Caco-2 (cell line): Measurements from ENCODE around the gene TNFSF18. TPM values are rescaled to one million over a fixed set of nuclear protein-coding genes. Genes with fewer than 3 reads are reported as not detected.

Experiments used
- BruUV-seq: library from RNA; stranded (reverse); fragments of 400-500 nt; replicated peaks from 2 replicates; lab custom pipeline; 2021; lab: Mats Ljungman, UMichigan
- CTCF ChIA-PET: fragments of 300-600 bp; sonication (Branson Sonifier 250); formaldehyde crosslinking; loops from one replicate; lab custom pipeline; 2022; ENCODE audit warnings: antibody characterized with exemption; lab: Charles Lee
- POLR2A ChIA-PET: fragments of 300-600 bp; sonication (Branson Sonifier 250); formaldehyde crosslinking; loops from one replicate; lab custom pipeline; 2022; ENCODE audit warnings: antibody characterized with exemption; lab: Charles Lee
- DNase-seq, 2 experiments: peaks; one replicate each; pipeline versions ENCODE4 v3.0.0 to v3.0.0-alpha.2; 2020 to 2022
- H3K27me3 ChIP-seq: replicated peaks from 2 replicates; pipeline ENCODE4 v1.6.0; 2011; ENCODE audit warnings: low read length; ENCODE audit not compliant: control insufficient read depth, insufficient read depth
- H3K36me3 ChIP-seq: 2 replicates; pipeline ENCODE4 v1.5.1; 2011; ENCODE audit warnings: low read length; ENCODE audit not compliant: control insufficient read depth, insufficient read depth
- H3K4me1 ChIP-seq: fragments of 250-450 bp; sonication (Bioruptor Pico); 2 replicates; pipeline ENCODE4 v1.5.1; 2020; ENCODE audit warnings: mild to moderate bottlenecking
- H3K4me3 ChIP-seq: 2 replicates; pipeline ENCODE4 v1.5.1; 2011; ENCODE audit warnings: low read depth, mild to moderate bottlenecking, control low read depth, low read length
- H3K9me3 ChIP-seq: fragments of 250-450 bp; sonication (Bioruptor Pico); 2 replicates; pipeline ENCODE4 v1.5.1; 2020; ENCODE audit warnings: mild to moderate bottlenecking, moderate library complexity
- H3K27ac Mint-ChIP-seq: one replicate; pipeline ENCODE4 v1.8.0; 2022; ENCODE audit warnings: mixed read lengths; ENCODE audit not compliant: unreplicated experiment
- H3K27me3 Mint-ChIP-seq: one replicate; pipeline ENCODE4 v1.8.0; 2022; ENCODE audit warnings: mixed read lengths; ENCODE audit not compliant: insufficient read depth, unreplicated experiment
- H3K36me3 Mint-ChIP-seq: one replicate; pipeline ENCODE4 v1.8.0; 2022; ENCODE audit warnings: mild to moderate bottlenecking, mixed read lengths; ENCODE audit not compliant: insufficient read depth, unreplicated experiment
- H3K4me1 Mint-ChIP-seq: one replicate; pipeline ENCODE4 v1.8.0; 2022; ENCODE audit warnings: low read depth, mixed read lengths; ENCODE audit not compliant: unreplicated experiment
- H3K4me3 Mint-ChIP-seq: one replicate; pipeline ENCODE4 v1.8.0; 2022; ENCODE audit warnings: mild to moderate bottlenecking, moderate library complexity, mixed read lengths; ENCODE audit not compliant: unreplicated experiment
- H3K9me3 Mint-ChIP-seq: one replicate; pipeline ENCODE4 v1.8.0; 2022; ENCODE audit warnings: mixed read lengths; ENCODE audit not compliant: unreplicated experiment
- intact Hi-C: fragments of 100-400 bp; cut with micrococcal nuclease; formaldehyde crosslinking; loops from one replicate; pipeline ENCODE4 v1.10.0; 2022; ENCODE audit not compliant: unreplicated experiment
- total RNA-seq: library from RNA; stranded (reverse); gene quantifications from 2 replicates; pipeline ENCODE4 v1.2.3, GENCODE V29; 2022
- TF ChIP-seq, protein P1 (sequence below), 2 experiments: fragments of 200-600 bp in 1 of 2; IDR thresholded peaks; 1 replicate in 1 of 2; 2 replicates in 1 of 2; pipeline versions ENCODE4 v1.5.1 to v1.8.0; 2011 to 2022; ENCODE audit warnings: antibody characterized with exemption in 1 of 2, control low read depth in 1 of 2, inconsistent platforms in 1 of 2, low read depth in 1 of 2, low read length in 1 of 2, mild to moderate bottlenecking in 1 of 2, moderate library complexity in 1 of 2; ENCODE audit not compliant: insufficient read depth in 1 of 2, severe bottlenecking in 1 of 2, unreplicated experiment in 1 of 2

TNFSF18 gene
- total RNA-seq, 1 experiment from 2014 or later, result not detected

DNA sequence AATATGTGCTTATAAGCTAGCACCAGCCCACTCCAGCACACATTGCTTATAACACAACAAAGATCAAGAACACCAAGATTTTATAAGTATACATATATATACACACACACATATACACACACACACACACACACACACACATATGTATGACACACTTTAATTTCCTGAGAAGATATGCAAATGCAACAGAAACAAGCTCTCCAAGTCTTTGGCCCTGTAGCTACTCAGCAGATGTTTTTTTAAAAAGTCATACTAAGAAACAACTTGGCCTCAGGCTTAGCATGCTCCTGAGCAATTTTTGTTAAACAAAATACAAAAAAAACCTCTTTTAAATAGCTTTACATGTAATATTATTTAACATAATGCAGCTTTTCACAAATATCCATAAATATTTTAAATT is 11.1 kb downstream of the TNFSF18 start:
- no TSS peak for BruUV-seq
- TF ChIP-seq, protein P1, sequence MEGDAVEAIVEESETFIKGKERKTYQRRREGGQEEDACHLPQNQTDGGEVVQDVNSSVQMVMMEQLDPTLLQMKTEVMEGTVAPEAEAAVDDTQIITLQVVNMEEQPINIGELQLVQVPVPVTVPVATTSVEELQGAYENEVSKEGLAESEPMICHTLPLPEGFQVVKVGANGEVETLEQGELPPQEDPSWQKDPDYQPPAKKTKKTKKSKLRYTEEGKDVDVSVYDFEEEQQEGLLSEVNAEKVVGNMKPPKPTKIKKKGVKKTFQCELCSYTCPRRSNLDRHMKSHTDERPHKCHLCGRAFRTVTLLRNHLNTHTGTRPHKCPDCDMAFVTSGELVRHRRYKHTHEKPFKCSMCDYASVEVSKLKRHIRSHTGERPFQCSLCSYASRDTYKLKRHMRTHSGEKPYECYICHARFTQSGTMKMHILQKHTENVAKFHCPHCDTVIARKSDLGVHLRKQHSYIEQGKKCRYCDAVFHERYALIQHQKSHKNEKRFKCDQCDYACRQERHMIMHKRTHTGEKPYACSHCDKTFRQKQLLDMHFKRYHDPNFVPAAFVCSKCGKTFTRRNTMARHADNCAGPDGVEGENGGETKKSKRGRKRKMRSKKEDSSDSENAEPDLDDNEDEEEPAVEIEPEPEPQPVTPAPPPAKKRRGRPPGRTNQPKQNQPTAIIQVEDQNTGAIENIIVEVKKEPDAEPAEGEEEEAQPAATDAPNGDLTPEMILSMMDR (IDR thresholded peaks at IDR 0.05; ENCODE audit: insufficient read depth in 1 of 2, low read depth in 1 of 2, low read length in 1 of 2, severe bottlenecking in 1 of 2, unreplicated experiment in 1 of 2), result no peak
- ChIA-PET CTCF (no interaction called here), POLR2A (no interaction called here)
- H3K27me3 Mint-ChIP-seq, result no peaks in the 10 kb centered on the region
- no peak overlapping the region for H3K4me3 Mint-ChIP-seq
- H3K36me3 Mint-ChIP-seq, result no peaks in the 10 kb centered on the region
- no peak for DNase-seq
- H3K4me1 Mint-ChIP-seq, result no peaks in the 10 kb centered on the region
- H3K4me3 ChIP-seq, result no peak overlapping the region
- H3K36me3 ChIP-seq, result no peaks in the 10 kb centered on the region
- H3K27me3 ChIP-seq, result no peaks in the 10 kb centered on the region
- no peaks in the 10 kb centered on the region for H3K9me3 Mint-ChIP-seq
- intact Hi-C loops, result no loop called here
- no peaks in the 10 kb centered on the region; the same call in 1 of the 2 replicates for H3K9me3 ChIP-seq
- no peak overlapping the region for H3K27ac Mint-ChIP-seq
- H3K4me1 ChIP-seq, result no peaks in the 10 kb centered on the region

DNA sequence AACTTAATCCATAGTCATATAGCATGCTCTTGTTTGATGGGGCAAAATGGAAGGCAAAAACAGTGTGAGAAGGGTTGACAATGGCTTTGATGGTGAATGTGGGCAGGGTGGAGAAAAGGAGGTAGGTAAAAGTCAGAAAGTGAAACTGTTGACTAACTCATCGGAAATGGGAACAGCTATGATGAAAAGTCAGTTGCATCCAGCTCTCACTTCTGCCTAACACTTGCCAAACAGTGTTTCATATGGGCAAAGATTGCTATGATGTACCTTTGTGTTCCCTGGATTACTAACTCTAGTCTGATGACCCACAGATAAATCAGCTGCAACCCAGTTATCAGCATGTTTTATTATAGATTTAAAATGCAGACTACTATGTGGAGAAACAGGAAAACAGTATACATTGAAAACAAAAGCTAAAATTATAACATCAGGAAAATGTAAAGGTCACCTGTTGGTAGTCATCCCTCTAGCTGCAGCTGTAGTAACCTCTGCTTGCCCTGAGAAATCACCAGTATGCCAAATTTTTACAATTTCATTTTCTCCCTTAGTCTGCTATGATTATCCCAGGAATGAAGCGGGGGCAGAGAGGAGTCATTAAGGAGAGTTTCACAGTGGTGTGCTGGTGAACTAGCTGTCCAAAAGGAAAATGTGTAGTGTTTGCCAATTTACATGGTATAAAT is 11.7 kb downstream of the TNFSF18 start:
- H3K27me3 Mint-ChIP-seq, result no peaks in the 10 kb centered on the region
- H3K9me3 Mint-ChIP-seq, result no peaks in the 10 kb centered on the region
- Histone ChIP-seq H3K27me3 (no peaks in the 10 kb centered on the region), H3K4me3 (no peak overlapping the region), H3K9me3 (no peaks in the 10 kb centered on the region; the same call in 1 of the 2 replicates), H3K36me3 (no peaks in the 10 kb centered on the region), H3K4me1 (no peaks in the 10 kb centered on the region)
- no peak overlapping the region for H3K27ac Mint-ChIP-seq
- TF ChIP-seq, protein P1 (IDR thresholded peaks at IDR 0.05; ENCODE audit: insufficient read depth in 1 of 2, low read depth in 1 of 2, low read length in 1 of 2, severe bottlenecking in 1 of 2, unreplicated experiment in 1 of 2), result no peak
- CTCF ChIA-PET, result no interaction called here
- H3K4me3 Mint-ChIP-seq, result no peak overlapping the region
- H3K36me3 Mint-ChIP-seq, result no peaks in the 10 kb centered on the region
- no peak for DNase-seq
- BruUV-seq, result no TSS peak
- intact Hi-C loops, result no loop called here
- H3K4me1 Mint-ChIP-seq, result no peaks in the 10 kb centered on the region
- POLR2A ChIA-PET, result no interaction called here

DNA sequence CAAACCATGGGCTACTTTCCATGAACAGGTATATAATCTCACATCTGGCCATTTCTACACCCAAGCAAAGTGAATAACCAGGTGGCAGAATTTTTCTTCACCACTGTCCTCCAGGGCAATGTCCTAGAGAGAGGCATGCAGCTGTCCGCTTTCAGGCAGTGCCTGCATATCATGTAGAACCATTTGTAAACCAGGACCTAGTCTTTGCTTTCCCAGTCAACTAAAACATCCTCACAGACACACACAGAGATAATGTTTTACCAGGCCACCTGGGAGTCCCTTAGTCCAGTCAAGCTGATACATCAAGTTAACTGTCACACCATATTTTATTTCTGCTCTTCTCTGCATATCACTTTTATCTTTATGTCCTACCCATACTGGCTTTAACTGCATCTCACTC is 26.2 kb downstream of the TNFSF18 start:
- TF ChIP-seq, protein P1 (IDR thresholded peaks at IDR 0.05; ENCODE audit: insufficient read depth in 1 of 2, low read depth in 1 of 2, low read length in 1 of 2, severe bottlenecking in 1 of 2, unreplicated experiment in 1 of 2), result no peak
- intact Hi-C loops, result no loop called here
- H3K9me3 ChIP-seq, result no peaks in the 10 kb centered on the region
- ChIA-PET CTCF (no interaction called here), POLR2A (no interaction called here)
- no peaks in the 10 kb centered on the region for H3K4me1 ChIP-seq
- no TSS peak for BruUV-seq
- Mint-ChIP-seq H3K27me3 (no peaks in the 10 kb centered on the region), H3K27ac (no peak overlapping the region), H3K9me3 (no peaks in the 10 kb centered on the region), H3K4me3 (no peak overlapping the region), H3K4me1 (no peaks in the 10 kb centered on the region), H3K36me3 (no peaks in the 10 kb centered on the region)
- DNase-seq, result no peak
- no peaks in the 10 kb centered on the region for H3K36me3 ChIP-seq
- H3K27me3 ChIP-seq, result no peaks in the 10 kb centered on the region
- H3K4me3 ChIP-seq, result no peak overlapping the region
